CD4-positive, alpha-beta memory T cell (primary cell): ENCODE data around the gene GRAP2. TPM values are rescaled to one million over a fixed set of nuclear protein-coding genes. Genes with fewer than 3 reads are reported as not detected.
A peak's percentile ranks its signal among the peaks of the same experiment; 100 is the strongest.

Experiments used
- CTCF ChIA-PET: fragments of 350-600 bp; sonication (Branson Sonifier 250); formaldehyde crosslinking; loops from one replicate; lab custom pipeline; 2021; ENCODE audit warnings: inconsistent platforms; ENCODE audit not compliant: partially characterized antibody; lab: Charles Lee
- POLR2A ChIA-PET: fragments of 350-600 bp; sonication (Branson Sonifier 250); formaldehyde crosslinking; loops from one replicate; lab custom pipeline; 2021; ENCODE audit not compliant: partially characterized antibody; lab: Charles Lee
- DNase-seq, 5 donors: peaks; one replicate each; pipeline versions ENCODE4 v3.0.0 to v3.0.0-alpha.2; 2020 to 2022; ENCODE audit warnings: mixed read lengths in 1 of 5
- H3K27ac ChIP-seq: one replicate; pipeline ENCODE4 v1.7.0; 2013; ENCODE audit warnings: low read depth, low read length
- H3K27me3 ChIP-seq: 2 replicates; pipeline ENCODE4 v1.7.0; 2013; ENCODE audit warnings: mild to moderate bottlenecking, low read length, moderate library complexity; ENCODE audit not compliant: insufficient read depth
- H3K36me3 ChIP-seq: 2 replicates; pipeline ENCODE4 v1.7.0; 2013; ENCODE audit warnings: mild to moderate bottlenecking, low read length, moderate library complexity; ENCODE audit not compliant: insufficient read depth
- H3K4me1 ChIP-seq: 2 replicates; pipeline ENCODE4 v1.7.0; 2013; ENCODE audit warnings: mild to moderate bottlenecking, low read length, moderate library complexity; ENCODE audit not compliant: insufficient read depth
- H3K4me3 ChIP-seq, 2 donors: one replicate each; pipeline ENCODE4 v1.7.0; 2013; ENCODE audit warnings: low read length in 2 of 2, mild to moderate bottlenecking in 1 of 2
- H3K9me3 ChIP-seq, 2 donors: one replicate each; pipeline ENCODE4 v1.7.0; 2013; ENCODE audit warnings: low read length in 2 of 2, control low read depth in 1 of 2; ENCODE audit not compliant: control insufficient read depth in 1 of 2
- H3K27ac Mint-ChIP-seq, 7 donors: one replicate each; pipeline ENCODE4 v1.8.0; 2020 to 2021; ENCODE audit warnings: mixed read lengths in 7 of 7, mild to moderate bottlenecking in 6 of 7, inconsistent platforms in 3 of 7, moderate library complexity in 3 of 7
- H3K27me3 Mint-ChIP-seq, 2 donors: one replicate each; pipeline ENCODE4 v1.8.0; 2020 to 2021; ENCODE audit warnings: mixed read lengths in 2 of 2
- H3K36me3 Mint-ChIP-seq, 2 donors: one replicate each; pipeline ENCODE4 v1.8.0; 2020 to 2021; ENCODE audit warnings: mixed read lengths in 2 of 2, inconsistent platforms in 1 of 2, mild to moderate bottlenecking in 1 of 2
- H3K4me1 Mint-ChIP-seq, 4 donors: one replicate each; pipeline ENCODE4 v1.8.0; 2020 to 2021; ENCODE audit warnings: mixed read lengths in 4 of 4, mild to moderate bottlenecking in 1 of 4
- H3K4me3 Mint-ChIP-seq, 8 donors: one replicate each; pipeline ENCODE4 v1.8.0; 2020 to 2021; ENCODE audit warnings: mixed read lengths in 8 of 8, mild to moderate bottlenecking in 7 of 8, moderate library complexity in 6 of 8, inconsistent platforms in 3 of 8
- H3K9me3 Mint-ChIP-seq, 8 donors: one replicate each; pipeline ENCODE4 v1.8.0; 2020 to 2021; ENCODE audit warnings: mixed read lengths in 8 of 8, mild to moderate bottlenecking in 5 of 8, inconsistent platforms in 3 of 8, moderate library complexity in 1 of 8
- intact Hi-C: fragments of 100-400 bp; cut with micrococcal nuclease; formaldehyde crosslinking; loops from one replicate; pipeline ENCODE4 v1.15.1; 2023
- polyA plus RNA-seq, 2 donors: library from polyadenylated mRNA; unstranded; fragments of 300-500 nt; fragmentation: Illumina TruSeq; gene quantifications; one replicate each; pipeline ENCODE4 v1.2.3, GENCODE V29; 2021
- total RNA-seq, 2 experiments: library from RNA; stranded (reverse); gene quantifications; one replicate each; pipeline ENCODE4 v1.2.3, GENCODE V29; 2021

The GRAP2 gene
- total and polyA plus RNA-seq, 4 experiments from 2014 or later: 53.1 to 140 (median 110) TPM

DNA sequence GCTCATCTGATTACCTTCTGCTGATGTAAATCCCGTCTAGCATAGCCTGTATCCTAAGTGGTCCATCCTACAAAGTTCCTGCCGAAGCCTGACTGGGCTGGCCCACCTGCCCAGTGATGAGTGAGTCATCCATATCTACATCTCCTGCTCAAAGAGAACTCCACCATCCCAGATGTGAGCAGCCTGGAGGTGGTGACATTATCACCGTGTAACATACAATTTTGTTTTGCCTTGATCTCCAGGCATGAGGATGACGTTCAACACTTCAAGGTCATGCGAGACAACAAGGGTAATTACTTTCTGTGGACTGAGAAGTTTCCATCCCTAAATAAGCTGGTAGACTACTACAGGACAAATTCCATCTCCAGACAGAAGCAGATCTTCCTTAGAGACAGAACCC lies 64.9 kb downstream of the GRAP2 start:
- H3K9me3 Mint-ChIP-seq: no peaks in the 10 kb centered on the region
- no peaks in the 10 kb centered on the region for H3K27me3 Mint-ChIP-seq
- H3K36me3 Mint-ChIP-seq: peaks cover 70 to 84% of the 10 kb centered on the region in 2 donors
- H3K9me3 ChIP-seq: no peaks in the 10 kb centered on the region
- H3K27me3 ChIP-seq: no peaks in the 10 kb centered on the region
- H3K36me3 ChIP-seq: peaks cover 88% of the 10 kb centered on the region
- ChIA-PET CTCF (interaction anchor here (1.1 kb wide), 1 partner anchor 31 kb away, joined by 3 read pairs; no protein-coding TSS in a partner anchor), POLR2A (interaction anchor here (1.5 kb wide), 2 partner anchors 8 to 32 kb away, joined by 3 read pairs; no protein-coding TSS in a partner anchor)
- peaks cover 13% of the 10 kb centered on the region for H3K4me1 ChIP-seq
- H3K4me3 ChIP-seq: no peak overlapping the region
- H3K4me1 Mint-ChIP-seq: peaks cover 11 to 16% (median 14%) of the 10 kb centered on the region in 4 donors
- H3K27ac Mint-ChIP-seq: peak overlapping the region in 5 of 7 donors; percentile 29 to 58 (median 48)
- no peak for DNase-seq
- no peak overlapping the region for H3K4me3 Mint-ChIP-seq
- no peak overlapping the region for H3K27ac ChIP-seq
- intact Hi-C loops: no loop called here

- Histone ChIP-seq H3K4me3 (no peak overlapping the region), H3K9me3 (no peaks in the 10 kb centered on the region), H3K4me1 (peaks cover 6% of the 10 kb centered on the region), H3K27me3 (no peaks in the 10 kb centered on the region), H3K27ac (no peak overlapping the region), H3K36me3 (peaks cover 90% of the 10 kb centered on the region)
- H3K4me3 Mint-ChIP-seq: no peak overlapping the region
- H3K36me3 Mint-ChIP-seq: peaks cover 71 to 85% of the 10 kb centered on the region in 2 donors
- peak overlapping the region in 4 of 7 donors; percentile 37 to 68 (median 62) for H3K27ac Mint-ChIP-seq
- H3K27me3 Mint-ChIP-seq: no peaks in the 10 kb centered on the region
- H3K4me1 Mint-ChIP-seq: peaks cover 6 to 11% (median 7%) of the 10 kb centered on the region in 4 donors
- ChIA-PET POLR2A (interaction anchor here (0.9 to 1.5 kb wide), 2 partner anchors 14 to 33 kb away, joined by 3 read pairs; no protein-coding TSS in a partner anchor), CTCF (no interaction called here)
- no peaks in the 10 kb centered on the region for H3K9me3 Mint-ChIP-seq
- DNase-seq: no peak
- intact Hi-C loops: no loop called here
These were observed 65.6 kb downstream of the GRAP2 start for GRCh38 chr22:39966470-39966869.

- Histone ChIP-seq H3K4me3 (no peak overlapping the region), H3K36me3 (peaks cover 92% of the 10 kb centered on the region), H3K27me3 (no peaks in the 10 kb centered on the region), H3K4me1 (no peaks in the 10 kb centered on the region), H3K9me3 (no peaks in the 10 kb centered on the region), H3K27ac (no peak overlapping the region)
- Mint-ChIP-seq H3K4me1 (peaks cover 0 to 7% (median under 1%) of the 10 kb centered on the region in 4 donors), H3K4me3 (no peak overlapping the region), H3K9me3 (no peaks in the 10 kb centered on the region), H3K27me3 (no peaks in the 10 kb centered on the region), H3K36me3 (peaks cover 74 to 87% of the 10 kb centered on the region in 2 donors), H3K27ac (peak overlapping the region in 4 of 7 donors; percentile 11 to 66 (median 44))
- no peak for DNase-seq
- ChIA-PET POLR2A (interaction anchor here (0.7 to 2.0 kb wide), 5 partner anchors 8 to 155 kb away, joined by 3 to 5 read pairs (median 4); no protein-coding TSS in a partner anchor), CTCF (interaction anchor here (0.7 kb wide), 1 partner anchor 22 kb away, joined by 3 read pairs; no protein-coding TSS in a partner anchor)
- intact Hi-C loops: no loop called here
These were observed 66.4 kb downstream of the GRAP2 start for GRCh38 chr22:39967103-39967829.

DNA sequence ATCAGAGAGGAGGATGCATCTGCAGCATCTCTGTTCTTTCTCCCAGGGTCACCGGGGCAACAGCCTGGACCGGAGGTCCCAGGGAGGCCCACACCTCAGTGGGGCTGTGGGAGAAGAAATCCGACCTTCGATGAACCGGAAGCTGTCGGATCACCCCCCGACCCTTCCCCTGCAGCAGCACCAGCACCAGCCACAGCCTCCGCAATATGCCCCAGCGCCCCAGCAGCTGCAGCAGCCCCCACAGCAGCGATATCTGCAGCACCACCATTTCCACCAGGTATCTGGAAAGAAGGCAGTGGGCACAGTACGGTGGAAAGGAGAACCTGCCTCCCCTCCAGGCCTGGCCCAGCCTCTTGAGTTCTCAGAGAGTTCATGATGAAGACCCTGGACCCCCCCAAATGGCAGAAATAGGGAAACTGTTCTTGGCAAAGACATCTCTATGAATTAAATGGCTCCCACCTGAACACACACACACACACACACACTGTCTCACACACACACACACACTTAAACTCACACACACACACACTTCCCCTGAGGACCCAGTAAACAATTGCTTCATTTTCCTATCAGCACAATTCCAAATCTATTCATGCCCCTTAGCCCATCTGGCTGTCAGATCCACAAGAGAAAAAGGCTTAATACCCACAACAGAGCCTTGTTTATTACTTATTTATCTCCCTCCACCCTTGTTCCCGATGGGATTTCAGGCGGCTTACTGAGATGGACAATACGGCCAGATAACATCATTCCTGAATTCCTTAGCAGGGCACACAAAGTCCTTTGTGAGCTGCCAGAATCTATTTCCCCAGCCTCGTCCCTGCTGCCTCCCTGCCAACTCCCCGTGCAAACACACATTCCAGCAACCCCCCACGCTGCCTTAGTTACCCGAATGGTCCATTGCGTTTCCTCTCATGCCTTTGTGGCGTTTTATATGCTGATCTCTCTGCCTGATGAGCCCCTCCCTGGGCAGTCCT lies 67.4 kb downstream of the GRAP2 start:
- peaks cover 0 to 8% (median under 1%) of the 10 kb centered on the region in 4 donors for H3K4me1 Mint-ChIP-seq
- ChIA-PET POLR2A (interaction anchor here (0.8 to 2.0 kb wide), 3 partner anchors 9 to 13 kb away, joined by 4 to 5 read pairs (median 5); no protein-coding TSS in a partner anchor), CTCF (interaction anchor here (0.7 kb wide), 1 partner anchor 26 kb away, joined by 3 read pairs; no protein-coding TSS in a partner anchor)
- Histone ChIP-seq H3K4me3 (no peak overlapping the region), H3K9me3 (no peaks in the 10 kb centered on the region), H3K36me3 (peaks cover 95% of the 10 kb centered on the region), H3K27me3 (no peaks in the 10 kb centered on the region), H3K4me1 (no peaks in the 10 kb centered on the region), H3K27ac (no peak overlapping the region)
- no peaks in the 10 kb centered on the region for H3K27me3 Mint-ChIP-seq
- no peak for DNase-seq
- intact Hi-C loops: no loop called here
- peaks cover 81 to 92% of the 10 kb centered on the region in 2 donors for H3K36me3 Mint-ChIP-seq
- H3K4me3 Mint-ChIP-seq: no peak overlapping the region
- H3K27ac Mint-ChIP-seq: peak overlapping the region; percentile 13 to 83 (median 53)
- no peaks in the 10 kb centered on the region for H3K9me3 Mint-ChIP-seq

DNA sequence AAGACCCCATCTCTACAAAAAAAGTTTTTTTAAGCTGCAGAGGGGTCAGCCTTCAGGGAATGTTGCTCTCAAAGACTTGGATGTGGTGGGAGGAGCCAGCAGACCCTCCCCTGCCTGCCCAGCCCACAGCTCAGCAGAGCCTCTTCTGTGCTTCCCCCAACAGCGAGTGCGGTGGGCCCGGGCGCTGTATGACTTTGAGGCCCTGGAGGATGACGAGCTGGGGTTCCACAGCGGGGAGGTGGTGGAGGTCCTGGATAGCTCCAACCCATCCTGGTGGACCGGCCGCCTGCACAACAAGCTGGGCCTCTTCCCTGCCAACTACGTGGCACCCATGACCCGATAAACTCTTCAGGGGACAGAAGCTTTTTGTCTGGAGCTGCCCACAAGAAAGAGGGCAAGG lies 69.9 kb downstream of the GRAP2 start:
- no peak overlapping the region for H3K4me3 Mint-ChIP-seq
- no peak overlapping the region for H3K27ac ChIP-seq
- H3K4me3 ChIP-seq: no peak overlapping the region
- CTCF ChIA-PET: interaction anchor here (1.6 kb wide), 1 partner anchor 22 kb away, joined by 3 read pairs; no protein-coding TSS in a partner anchor
- peaks cover 0 to 8% (median under 1%) of the 10 kb centered on the region in 4 donors for H3K4me1 Mint-ChIP-seq
- H3K4me1 ChIP-seq: no peaks in the 10 kb centered on the region
- no peaks in the 10 kb centered on the region for H3K9me3 ChIP-seq
- no peak for DNase-seq
- POLR2A ChIA-PET: interaction anchor here (0.8 to 1.2 kb wide), 3 partner anchors 10 to 451 kb away, joined by 3 read pairs; partner anchors contain the start of genes ATF4 and TMA7B
- H3K9me3 Mint-ChIP-seq: no peaks in the 10 kb centered on the region
- H3K27me3 Mint-ChIP-seq: no peaks in the 10 kb centered on the region
- H3K27ac Mint-ChIP-seq: peak overlapping the region in 1 of 7 donors; percentile 23
- H3K27me3 ChIP-seq: no peaks in the 10 kb centered on the region
- intact Hi-C loops: no loop called here
- H3K36me3 Mint-ChIP-seq: peaks cover 76 to 89% of the 10 kb centered on the region in 2 donors
- peaks cover 81% of the 10 kb centered on the region for H3K36me3 ChIP-seq

DNA sequence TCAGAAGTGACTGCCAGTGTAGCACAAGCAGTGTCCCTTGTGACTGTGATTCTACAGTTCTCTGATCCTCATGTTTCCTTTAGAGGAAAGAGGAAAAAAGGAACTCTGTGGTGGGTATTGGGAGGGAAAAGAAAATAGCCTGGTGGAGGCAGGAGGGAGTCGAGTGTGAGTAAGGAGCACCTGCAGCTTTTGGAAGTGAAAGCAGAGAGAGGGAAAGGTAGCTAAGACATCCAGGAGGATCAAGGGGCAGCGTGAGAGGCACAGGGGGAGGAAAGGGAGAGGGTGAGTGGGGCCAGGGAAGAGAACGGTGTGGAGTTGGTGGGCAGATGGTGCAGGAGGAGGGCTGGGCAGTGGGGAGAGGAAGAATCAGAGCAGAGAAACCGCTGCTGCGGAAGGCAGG lies 71.8 kb downstream of the GRAP2 start:
- Histone ChIP-seq H3K27ac (no peak overlapping the region), H3K4me3 (no peak overlapping the region), H3K27me3 (no peaks in the 10 kb centered on the region), H3K4me1 (no peaks in the 10 kb centered on the region), H3K9me3 (no peaks in the 10 kb centered on the region), H3K36me3 (peaks cover 62% of the 10 kb centered on the region)
- peak overlapping the region in 1 of 8 donors; percentile 34 for H3K4me3 Mint-ChIP-seq
- peaks cover 69 to 84% of the 10 kb centered on the region in 2 donors for H3K36me3 Mint-ChIP-seq
- intact Hi-C loops: no loop called here
- no peaks in the 10 kb centered on the region for H3K27me3 Mint-ChIP-seq
- H3K27ac Mint-ChIP-seq: peak overlapping the region; percentile 27 to 82 (median 70)
- POLR2A ChIA-PET: interaction anchor here (1.4 kb wide), 1 partner anchor 13 kb away, joined by 4 read pairs; the partner anchor contains the start of gene TMA7B
- CTCF ChIA-PET: no interaction called here
- H3K4me1 Mint-ChIP-seq: peaks cover 0 to 6% (median 2%) of the 10 kb centered on the region in 4 donors
- H3K9me3 Mint-ChIP-seq: peaks cover 0 to 2% (median 0%) of the 10 kb centered on the region in 8 donors
- DNase-seq: no peak
